HL-60/S4 (cell line): ENCODE measurements around the gene FTCDNL1.

Experiments used
- in situ Hi-C: fragments of 300-500 bp; cut with MboI; formaldehyde crosslinking; loops from 2 replicates; pipeline ENCODE4 v1.14.3; 2022; ENCODE audit warnings: low sequenced_read_pairs

FTCDNL1 gene

GRCh38 chr2:199842631-199843395 lies 8.2 kb downstream of the FTCDNL1 start:
- in situ Hi-C loops, result no loop called here

GRCh38 chr2:199841409-199841808 lies 9.6 kb downstream of the FTCDNL1 start:
- in situ Hi-C loops, result no loop called here

GRCh38 chr2:199838399-199838798 lies 12.6 kb downstream of the FTCDNL1 start:
- in situ Hi-C loops, result no loop called here

GRCh38 chr2:199836943-199837342 lies 14.0 kb downstream of the FTCDNL1 start:
- in situ Hi-C loops, result no loop called here

- in situ Hi-C loops, result no loop called here
Observed at GRCh38 chr2:199833525-199833924, 17.5 kb downstream of the FTCDNL1 start.

GRCh38 chr2:199830531-199830930 lies 20.5 kb downstream of the FTCDNL1 start:
- in situ Hi-C loops, result no loop called here

GRCh38 chr2:199829628-199830027 lies 21.4 kb downstream of the FTCDNL1 start:
- in situ Hi-C loops, result no loop called here

- in situ Hi-C loops, result no loop called here
Observed at GRCh38 chr2:199819746-199820145, 31.2 kb downstream of the FTCDNL1 start.

- in situ Hi-C loops, result no loop called here
Observed at GRCh38 chr2:199818754-199819153, 32.2 kb downstream of the FTCDNL1 start.

GRCh38 chr2:199818026-199818425 lies 33.0 kb downstream of the FTCDNL1 start:
- in situ Hi-C loops, result no loop called here

GRCh38 chr2:199814817-199815211 lies 36.2 kb downstream of the FTCDNL1 start:
- in situ Hi-C loops, result no loop called here

GRCh38 chr2:199814101-199814816 lies 36.7 kb downstream of the FTCDNL1 start:
- in situ Hi-C loops, result no loop called here

GRCh38 chr2:199812493-199812892 lies 38.5 kb downstream of the FTCDNL1 start:
- in situ Hi-C loops, result no loop called here

- in situ Hi-C loops, result no loop called here
Observed at GRCh38 chr2:199811346-199811745, 39.6 kb downstream of the FTCDNL1 start.

GRCh38 chr2:199810422-199811171 lies 40.4 kb downstream of the FTCDNL1 start:
- in situ Hi-C loops, result no loop called here

- in situ Hi-C loops, result no loop called here
Observed at GRCh38 chr2:199807966-199808365, 43.0 kb downstream of the FTCDNL1 start.

- in situ Hi-C loops, result no loop called here
Observed at GRCh38 chr2:199806179-199806578, 44.8 kb downstream of the FTCDNL1 start.

GRCh38 chr2:199804831-199805230 lies 46.2 kb downstream of the FTCDNL1 start:
- in situ Hi-C loops, result no loop called here

GRCh38 chr2:199798831-199799580 lies 52.0 kb downstream of the FTCDNL1 start:
- in situ Hi-C loops, result no loop called here

- in situ Hi-C loops, result no loop called here
Observed at GRCh38 chr2:199797431-199798403, 53.3 kb downstream of the FTCDNL1 start.
